SK-N-SH treated with all-trans-retinoic acid at 6 μM for 48 hours (cell line): ENCODE measurements around the gene SYTL2.

ENCODE experiments used
- BACH2 ChIP-seq: fragments of 250-450 bp; sonication (Bioruptor Pico); IDR thresholded peaks from 2 replicates; pipeline ENCODE4 v1.9.0; 2021; ENCODE audit warnings: mild to moderate bottlenecking, borderline replicate concordance
- CSDC2 ChIP-seq: fragments of 250-450 bp; sonication (Bioruptor Pico); IDR thresholded peaks from 2 replicates; pipeline ENCODE4 v1.5.0; 2020; ENCODE audit warnings: mild to moderate bottlenecking, moderate library complexity
- OSR1 ChIP-seq: fragments of 250-450 bp; sonication (Bioruptor Pico); IDR thresholded peaks from 2 replicates; pipeline ENCODE4 v1.8.0; 2022; ENCODE audit warnings: moderate library complexity, mild to moderate bottlenecking, inconsistent platforms
- TOX ChIP-seq: fragments of 250-450 bp; sonication (Bioruptor Pico); IDR thresholded peaks from 2 replicates; pipeline ENCODE4 v1.8.0; 2021; ENCODE audit warnings: mild to moderate bottlenecking, moderate library complexity, borderline replicate concordance
- ZC3H10 ChIP-seq: fragments of 250-450 bp; sonication (Bioruptor Pico); IDR thresholded peaks from 2 replicates; pipeline ENCODE4 v1.5.1; 2021; ENCODE audit warnings: mild to moderate bottlenecking, moderate library complexity
- ZFP3 ChIP-seq: fragments of 250-450 bp; sonication (Bioruptor Pico); IDR thresholded peaks from 2 replicates; pipeline ENCODE4 v1.5.0; 2020; ENCODE audit warnings: mild to moderate bottlenecking, moderate library complexity
- TF ChIP-seq, protein P1 (sequence below): fragments of 250-450 bp; sonication (Bioruptor Pico); IDR thresholded peaks from 2 replicates; pipeline ENCODE4 v1.8.0; 2020; ENCODE audit warnings: mild to moderate bottlenecking, moderate library complexity, borderline replicate concordance
- TF ChIP-seq, protein P2 (sequence below): fragments of 250-450 bp; sonication (Bioruptor Pico); IDR thresholded peaks from 2 replicates; pipeline ENCODE4 v1.5.1; 2020; ENCODE audit warnings: low read depth, mild to moderate bottlenecking, moderate library complexity

DNA sequence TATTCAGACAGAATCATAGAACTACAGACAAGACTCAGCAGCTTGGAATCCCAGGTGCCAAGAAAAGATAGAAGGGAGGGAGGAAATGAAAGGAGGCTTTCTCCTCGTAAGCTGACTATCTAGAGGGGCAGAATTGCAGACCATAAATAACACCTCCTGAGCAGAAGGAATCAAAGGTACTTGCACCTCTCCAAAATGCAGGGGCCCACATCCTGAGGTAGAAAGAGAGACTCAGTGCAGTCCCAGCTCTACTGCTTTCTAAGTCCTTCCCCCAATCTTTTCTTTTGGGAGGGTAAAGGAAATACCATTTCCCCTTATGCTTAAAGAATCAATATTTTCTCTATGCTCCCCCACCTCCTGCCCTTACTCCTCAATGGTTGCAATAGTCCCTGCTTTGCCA, 55.2 kb downstream of the SYTL2 start:
- no peak for TF ChIP-seq OSR1 (CRISPR knock-in tag)
- no peak for TF ChIP-seq ZFP3
- TF ChIP-seq CSDC2 (CRISPR knock-in tag), result no peak
- TF ChIP-seq, protein P1, sequence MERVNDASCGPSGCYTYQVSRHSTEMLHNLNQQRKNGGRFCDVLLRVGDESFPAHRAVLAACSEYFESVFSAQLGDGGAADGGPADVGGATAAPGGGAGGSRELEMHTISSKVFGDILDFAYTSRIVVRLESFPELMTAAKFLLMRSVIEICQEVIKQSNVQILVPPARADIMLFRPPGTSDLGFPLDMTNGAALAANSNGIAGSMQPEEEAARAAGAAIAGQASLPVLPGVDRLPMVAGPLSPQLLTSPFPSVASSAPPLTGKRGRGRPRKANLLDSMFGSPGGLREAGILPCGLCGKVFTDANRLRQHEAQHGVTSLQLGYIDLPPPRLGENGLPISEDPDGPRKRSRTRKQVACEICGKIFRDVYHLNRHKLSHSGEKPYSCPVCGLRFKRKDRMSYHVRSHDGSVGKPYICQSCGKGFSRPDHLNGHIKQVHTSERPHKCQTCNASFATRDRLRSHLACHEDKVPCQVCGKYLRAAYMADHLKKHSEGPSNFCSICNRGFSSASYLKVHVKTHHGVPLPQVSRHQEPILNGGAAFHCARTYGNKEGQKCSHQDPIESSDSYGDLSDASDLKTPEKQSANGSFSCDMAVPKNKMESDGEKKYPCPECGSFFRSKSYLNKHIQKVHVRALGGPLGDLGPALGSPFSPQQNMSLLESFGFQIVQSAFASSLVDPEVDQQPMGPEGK, result no peak
- no peak for TF ChIP-seq BACH2 (CRISPR knock-in tag)
- TF ChIP-seq TOX (CRISPR knock-in tag), result no peak
- no peak for TF ChIP-seq ZC3H10 (CRISPR knock-in tag)
- TF ChIP-seq, protein P2, sequence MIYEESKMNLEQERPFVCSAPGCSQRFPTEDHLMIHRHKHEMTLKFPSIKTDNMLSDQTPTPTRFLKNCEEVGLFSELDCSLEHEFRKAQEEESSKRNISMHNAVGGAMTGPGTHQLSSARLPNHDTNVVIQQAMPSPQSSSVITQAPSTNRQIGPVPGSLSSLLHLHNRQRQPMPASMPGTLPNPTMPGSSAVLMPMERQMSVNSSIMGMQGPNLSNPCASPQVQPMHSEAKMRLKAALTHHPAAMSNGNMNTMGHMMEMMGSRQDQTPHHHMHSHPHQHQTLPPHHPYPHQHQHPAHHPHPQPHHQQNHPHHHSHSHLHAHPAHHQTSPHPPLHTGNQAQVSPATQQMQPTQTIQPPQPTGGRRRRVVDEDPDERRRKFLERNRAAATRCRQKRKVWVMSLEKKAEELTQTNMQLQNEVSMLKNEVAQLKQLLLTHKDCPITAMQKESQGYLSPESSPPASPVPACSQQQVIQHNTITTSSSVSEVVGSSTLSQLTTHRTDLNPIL, result no peak
